GM10266 (cell line): ENCODE measurements around the gene NDUFB10.
A peak's percentile ranks its signal among the peaks of the same experiment; 100 is the strongest.

Experiments
- DNase-seq: peaks from one replicate; pipeline ENCODE4 v3.0.0; 2012; ENCODE audit errors: extremely low spot score
- TF ChIP-seq, protein P1 (sequence below): IDR thresholded peaks from 2 replicates; pipeline ENCODE4 v1.5.1; 2012; ENCODE audit warnings: mild to moderate bottlenecking, low read depth; ENCODE audit not compliant: control insufficient read depth, insufficient read depth; ENCODE audit errors: missing control alignments

Gene NDUFB10

DNA sequence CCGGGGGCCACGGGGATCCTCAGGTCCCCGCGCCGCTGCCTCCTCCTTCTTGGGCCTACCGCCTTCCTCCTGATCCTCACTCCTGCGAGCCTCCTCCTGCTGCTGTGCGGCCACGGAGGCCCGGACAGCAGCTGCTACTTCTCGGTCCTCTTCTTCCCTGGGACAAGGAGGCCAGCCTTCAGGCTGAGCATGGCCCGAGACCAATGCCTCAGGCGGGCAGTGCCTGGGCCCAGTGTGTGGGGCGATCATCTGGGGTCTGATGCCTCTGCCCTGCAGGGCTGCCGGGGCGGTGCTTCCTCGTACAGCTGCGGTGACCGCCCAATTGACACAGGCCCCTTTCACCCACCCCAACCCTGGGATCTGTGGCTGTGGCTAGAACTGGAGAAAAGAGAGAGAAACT lies 41.7 kb downstream of the NDUFB10 start:
- TF ChIP-seq, protein P1, sequence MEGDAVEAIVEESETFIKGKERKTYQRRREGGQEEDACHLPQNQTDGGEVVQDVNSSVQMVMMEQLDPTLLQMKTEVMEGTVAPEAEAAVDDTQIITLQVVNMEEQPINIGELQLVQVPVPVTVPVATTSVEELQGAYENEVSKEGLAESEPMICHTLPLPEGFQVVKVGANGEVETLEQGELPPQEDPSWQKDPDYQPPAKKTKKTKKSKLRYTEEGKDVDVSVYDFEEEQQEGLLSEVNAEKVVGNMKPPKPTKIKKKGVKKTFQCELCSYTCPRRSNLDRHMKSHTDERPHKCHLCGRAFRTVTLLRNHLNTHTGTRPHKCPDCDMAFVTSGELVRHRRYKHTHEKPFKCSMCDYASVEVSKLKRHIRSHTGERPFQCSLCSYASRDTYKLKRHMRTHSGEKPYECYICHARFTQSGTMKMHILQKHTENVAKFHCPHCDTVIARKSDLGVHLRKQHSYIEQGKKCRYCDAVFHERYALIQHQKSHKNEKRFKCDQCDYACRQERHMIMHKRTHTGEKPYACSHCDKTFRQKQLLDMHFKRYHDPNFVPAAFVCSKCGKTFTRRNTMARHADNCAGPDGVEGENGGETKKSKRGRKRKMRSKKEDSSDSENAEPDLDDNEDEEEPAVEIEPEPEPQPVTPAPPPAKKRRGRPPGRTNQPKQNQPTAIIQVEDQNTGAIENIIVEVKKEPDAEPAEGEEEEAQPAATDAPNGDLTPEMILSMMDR, result no peak
- no peak for DNase-seq

DNA sequence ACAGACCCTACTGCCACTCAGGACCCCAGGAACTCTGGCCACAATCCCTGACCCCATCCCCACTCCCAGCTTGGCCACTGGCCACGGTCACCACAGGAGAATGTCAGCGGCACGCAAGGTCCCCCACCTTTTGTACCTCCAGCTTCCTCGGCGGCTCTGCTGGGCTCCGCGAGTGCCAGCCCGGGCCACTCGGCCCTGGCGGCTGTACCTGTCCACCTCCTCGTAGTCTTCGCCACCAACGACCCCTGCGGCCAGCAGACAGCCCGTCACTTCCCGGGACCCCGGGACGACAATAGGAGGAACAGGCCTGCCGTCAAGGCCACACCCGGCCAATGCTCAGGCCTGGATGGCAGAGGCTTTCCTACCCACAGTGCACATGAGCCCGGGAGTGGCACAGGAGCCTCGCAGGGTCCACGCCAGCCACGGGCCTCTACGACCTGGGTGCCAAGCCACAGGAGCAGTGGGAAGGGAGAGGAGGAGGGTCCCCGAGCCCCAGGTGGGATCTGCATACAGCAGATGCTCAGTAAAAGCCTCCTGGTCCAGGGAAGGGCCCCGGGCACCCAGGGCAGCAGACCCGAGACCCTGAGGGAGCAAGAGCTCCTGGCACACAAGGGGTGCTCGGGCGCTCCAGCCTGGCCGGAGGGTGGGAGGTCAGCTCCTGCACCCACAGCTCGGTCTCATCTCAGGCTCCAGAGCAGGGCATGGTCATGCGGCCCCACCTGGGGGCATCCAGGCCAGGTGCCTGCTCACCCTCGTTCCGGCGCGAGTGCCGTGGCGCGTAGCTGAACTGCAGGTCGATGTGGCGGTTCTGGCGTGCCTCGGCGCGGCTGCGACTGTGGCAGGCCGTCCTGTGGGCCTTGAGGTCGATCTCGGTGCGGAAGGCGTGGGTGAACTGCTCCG lies 42.4 kb downstream of the NDUFB10 start:
- TF ChIP-seq, protein P1, result no peak
- no peak for DNase-seq

DNA sequence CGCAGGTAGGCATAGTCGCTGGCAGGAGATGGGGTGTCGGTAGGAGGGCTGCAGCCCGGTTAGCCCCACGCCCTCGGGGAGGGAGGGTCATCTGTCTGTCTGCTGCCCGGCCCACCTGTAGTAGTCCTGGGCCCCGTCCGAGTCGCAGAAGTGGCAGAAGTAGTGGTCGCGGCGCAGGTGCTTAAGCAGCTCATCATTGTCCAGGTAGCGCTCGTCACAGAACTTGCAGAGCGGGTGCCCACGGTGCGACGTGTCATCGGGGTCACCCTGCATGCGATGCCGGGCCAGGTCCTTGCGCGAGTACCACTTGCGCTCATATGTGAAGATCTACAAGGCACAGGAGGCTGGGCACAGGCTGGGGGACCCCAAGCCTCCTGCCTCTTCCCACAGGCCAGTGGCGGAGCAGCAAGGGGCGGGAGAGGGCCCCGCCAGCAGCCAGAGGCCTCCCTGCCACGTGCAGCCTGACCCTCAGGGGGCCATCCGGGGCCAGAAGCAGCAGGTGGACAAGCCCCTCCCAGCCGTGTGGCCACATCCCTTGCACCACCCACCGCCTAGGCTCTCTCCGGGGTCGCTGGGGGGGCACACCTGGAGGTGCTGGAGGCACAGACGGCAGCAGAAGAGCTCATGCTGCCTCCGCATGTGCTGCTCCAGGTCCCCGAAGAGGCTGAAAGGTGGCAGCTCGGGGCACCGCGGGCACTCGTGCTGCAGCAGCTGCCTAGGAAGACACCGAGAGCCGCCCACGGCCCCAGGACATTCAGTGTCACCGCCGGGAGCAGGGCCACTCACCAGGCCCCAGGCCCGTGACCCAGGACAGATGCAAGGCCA lies 43.3 kb downstream of the NDUFB10 start:
- TF ChIP-seq, protein P1, result no peak
- DNase-seq, result no peak

DNA sequence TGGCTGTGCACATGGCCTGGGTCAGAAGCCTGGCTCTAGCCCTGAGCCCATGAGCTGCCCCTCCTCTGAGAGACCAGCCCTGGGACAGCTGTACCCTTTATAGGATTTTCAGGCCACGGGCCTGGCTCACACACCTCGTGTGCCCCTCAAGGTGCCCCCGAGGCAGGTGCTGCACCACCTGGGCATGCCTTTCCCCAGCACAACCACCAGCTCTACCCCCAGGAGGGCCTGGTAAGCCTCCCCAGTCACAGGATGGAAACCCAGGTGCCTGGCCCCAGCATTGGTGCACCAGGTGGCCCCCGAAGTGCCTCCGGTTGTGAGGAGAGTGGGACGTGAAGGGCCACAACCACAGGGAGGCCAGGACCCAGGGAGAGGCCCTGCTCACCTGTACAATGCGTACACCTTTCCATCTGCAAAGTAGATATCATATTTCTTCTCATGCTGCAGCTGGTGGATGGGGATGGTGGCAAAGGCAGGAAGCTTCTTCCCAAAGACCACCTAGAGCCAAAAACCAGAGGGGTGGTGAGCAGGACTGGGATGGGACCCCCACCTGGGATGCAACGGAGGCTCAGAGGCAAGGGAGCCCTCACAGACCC lies 44.0 kb downstream of the NDUFB10 start:
- TF ChIP-seq, protein P1, result no peak
- DNase-seq, result no peak

DNA sequence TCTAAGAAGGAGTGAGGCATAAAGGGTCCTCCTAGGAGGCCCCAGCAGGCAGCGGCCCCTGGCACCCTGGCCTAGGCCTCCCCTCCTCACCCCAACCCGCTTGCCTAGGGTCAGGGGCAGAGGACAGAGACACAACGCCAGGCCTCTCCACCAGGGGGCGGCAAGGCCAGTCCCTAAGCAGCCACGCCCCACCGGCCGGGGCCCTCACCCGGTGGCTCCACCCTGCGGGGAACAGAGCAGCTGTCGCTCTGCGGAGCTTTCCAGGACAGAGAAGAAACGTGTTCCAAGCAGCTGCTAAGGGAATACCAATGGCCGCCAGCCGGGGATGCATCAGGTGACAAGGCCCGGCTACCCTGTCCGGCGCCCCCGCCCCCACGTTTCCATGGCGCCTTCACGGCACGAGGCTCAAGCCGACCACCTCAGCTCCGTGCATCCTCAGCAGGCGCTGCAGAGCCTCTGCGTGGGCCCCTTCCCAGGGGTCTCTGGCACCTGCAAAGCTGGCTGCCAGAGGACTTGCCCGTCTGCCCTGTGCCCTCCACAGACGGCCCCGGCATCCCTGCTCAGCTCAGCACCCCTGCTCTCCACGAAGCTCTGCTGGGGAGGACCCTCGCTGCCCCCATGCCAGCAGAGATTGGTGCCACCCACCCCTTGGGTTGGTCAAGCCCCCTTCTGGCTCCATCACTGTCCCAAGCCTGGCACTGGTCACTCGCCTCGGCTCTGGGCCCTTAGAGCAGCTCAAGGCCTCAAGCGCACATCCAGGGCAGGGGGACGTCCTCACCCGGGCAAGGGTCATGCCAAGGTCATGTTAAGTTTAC lies 44.7 kb downstream of the NDUFB10 start:
- DNase-seq, result peak; percentile 93
- TF ChIP-seq, protein P1, result peak; percentile 96

DNA sequence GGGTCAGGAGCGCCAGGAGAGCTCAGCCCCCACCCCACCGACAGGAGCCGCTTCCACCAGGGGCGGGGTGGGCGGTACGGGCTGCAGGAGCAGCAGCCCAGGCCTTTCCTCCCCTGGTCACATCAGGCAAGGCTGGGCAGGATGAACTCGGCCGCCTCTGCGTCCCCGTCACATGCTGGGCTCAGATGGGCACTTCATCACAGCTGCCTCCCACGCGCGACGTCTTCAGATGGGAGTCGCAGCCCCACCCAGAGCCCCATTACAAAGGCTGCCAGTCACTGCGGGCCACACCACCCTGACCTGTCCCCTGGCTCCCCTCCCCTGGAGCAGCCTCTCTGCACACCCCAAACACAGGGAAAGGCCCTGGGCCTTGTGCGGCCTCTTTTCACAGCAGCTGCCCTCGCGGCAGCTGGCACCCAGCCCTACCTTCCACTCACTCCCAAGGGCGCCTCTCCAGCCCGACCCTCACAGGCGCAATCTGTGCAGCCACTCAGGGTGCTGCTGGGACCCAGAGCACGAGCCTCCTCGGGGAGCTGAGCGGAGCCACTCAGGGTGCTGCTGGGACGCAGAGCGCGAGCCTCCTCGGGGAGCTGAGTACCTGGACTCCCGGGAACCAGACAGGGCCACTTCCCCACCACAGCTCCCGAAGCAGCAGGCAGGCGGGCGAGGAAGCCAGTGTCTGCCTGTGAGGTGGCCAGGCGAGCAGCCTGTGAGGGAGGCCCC lies 45.6 kb downstream of the NDUFB10 start:
- no peak for DNase-seq
- TF ChIP-seq, protein P1, result no peak
